ES-I3 (cell line): ENCODE results near the gene HAP1.
A peak's percentile ranks its signal among the peaks of the same experiment; 100 is the strongest.
"Not testable (repeated sequence)": the region's sequence is repeated elsewhere in the genome, so short reads cannot be mapped to it uniquely, and the experiment has no call there.

ENCODE experiments used
- H3K36me3 ChIP-seq: 2 replicates; pipeline ENCODE4 v1.6.1; 2013; ENCODE audit warnings: mild to moderate bottlenecking, low read length, control low read depth, moderate library complexity; ENCODE audit not compliant: insufficient read depth
- H3K4me1 ChIP-seq: 2 replicates; pipeline ENCODE4 v1.6.1; 2013; ENCODE audit warnings: mild to moderate bottlenecking, control low read depth, low read length; ENCODE audit not compliant: insufficient read depth
- H3K9ac ChIP-seq: 2 replicates; pipeline ENCODE4 v1.6.1; 2013; ENCODE audit warnings: low read depth, mild to moderate bottlenecking, low read length, moderate library complexity
- H3K9me3 ChIP-seq: 2 replicates; pipeline ENCODE4 v1.6.1; 2013; ENCODE audit warnings: mild to moderate bottlenecking, low read length, moderate library complexity; ENCODE audit not compliant: control insufficient read depth, insufficient read depth

Gene HAP1

GRCh38 chr17:41697122-41697962 lies 37.1 kb downstream of the HAP1 start:
- H3K9me3 ChIP-seq: no peaks in the 10 kb centered on the region
- 0 out of 2 replicates have a peak, but pooled peaks cover 11% of the 10 kb centered on the region for H3K36me3 ChIP-seq
- peaks cover 5% of the 10 kb centered on the region; the same call in 1 of the 2 replicates for H3K4me1 ChIP-seq
- H3K9ac ChIP-seq: no peak overlapping the region

DNA sequence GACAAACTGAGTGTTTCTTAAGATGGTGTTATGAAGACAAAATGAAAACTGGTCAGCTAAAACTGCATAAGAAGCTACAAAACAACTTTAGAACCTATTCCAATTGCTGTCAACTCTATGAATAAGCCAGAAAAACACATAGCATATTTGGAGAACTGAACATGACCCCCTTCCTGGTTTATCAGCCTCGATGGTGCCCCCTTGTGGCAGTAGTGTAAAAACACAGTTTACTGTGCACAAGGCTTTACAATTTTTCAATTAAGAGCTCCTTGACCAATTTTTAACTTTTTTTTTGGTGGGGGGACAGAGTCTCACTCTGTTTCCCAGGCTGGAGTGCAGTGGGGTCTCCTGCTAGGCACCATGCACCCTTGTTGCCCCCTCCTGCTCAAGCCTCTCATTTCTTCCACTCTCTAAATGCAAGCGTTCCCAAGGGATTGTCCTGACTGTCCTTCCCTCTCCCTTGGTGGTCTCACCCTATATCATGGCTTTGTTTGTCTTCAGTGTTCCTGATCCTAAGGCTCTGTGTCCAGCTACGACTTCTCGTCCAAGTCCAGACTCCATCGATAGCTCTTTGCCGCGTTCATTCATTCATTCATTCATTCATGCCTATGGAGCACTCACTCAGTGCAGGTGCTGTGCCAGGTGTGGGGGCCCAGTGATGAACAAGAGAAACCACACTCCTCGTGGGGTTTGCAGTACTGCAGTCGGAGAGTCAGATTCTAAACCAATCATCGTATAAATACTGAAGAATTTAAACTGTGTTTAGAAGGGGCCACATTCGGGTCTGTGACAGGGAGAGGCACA lies 38.3 kb downstream of the HAP1 start:
- Histone ChIP-seq H3K4me1 (peaks cover 5% of the 10 kb centered on the region; the same call in 1 of the 2 replicates), H3K36me3 (peaks cover 18% of the 10 kb centered on the region), H3K9me3 (no peaks in the 10 kb centered on the region), H3K9ac (no peak overlapping the region)

DNA sequence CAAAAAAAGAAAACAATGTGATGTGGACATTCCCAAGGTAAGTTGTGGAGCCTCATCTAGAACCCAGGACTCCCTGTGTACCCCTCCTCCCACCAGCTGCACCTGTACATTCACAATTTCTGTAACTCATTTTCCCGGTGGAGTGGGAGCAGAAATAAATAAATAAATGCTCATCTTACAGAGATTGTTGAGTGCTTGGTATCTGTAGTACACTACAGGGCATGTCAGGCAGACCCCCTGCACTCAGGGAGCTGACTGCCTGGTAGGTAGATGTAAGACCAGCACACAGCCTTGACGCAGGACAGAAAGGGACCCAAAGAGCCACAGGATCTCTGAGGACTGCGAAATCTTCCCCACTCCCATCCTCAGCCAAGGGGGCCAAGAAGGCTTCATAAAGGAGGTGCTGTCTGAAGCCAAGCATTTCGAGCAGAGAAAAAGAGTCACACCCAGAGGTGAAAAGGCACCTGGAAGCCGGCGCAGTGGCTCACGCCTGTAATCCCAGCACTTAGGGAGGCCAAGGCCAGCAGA lies 39.2 kb downstream of the HAP1 start:
- Histone ChIP-seq H3K4me1 (peaks cover 5% of the 10 kb centered on the region; the same call in 1 of the 2 replicates), H3K36me3 (peaks cover 27% of the 10 kb centered on the region)

GRCh38 chr17:41692722-41693521 lies 41.5 kb downstream of the HAP1 start:
- Histone ChIP-seq H3K9ac (no peak overlapping the region), H3K4me1 (peaks cover 5% of the 10 kb centered on the region; the same call in 1 of the 2 replicates), H3K9me3 (no peaks in the 10 kb centered on the region), H3K36me3 (peaks cover 34% of the 10 kb centered on the region)

More for the DNA sequence above, 39.2 kb downstream of the HAP1 start:
- Histone ChIP-seq H3K9me3 (no peaks in the 10 kb centered on the region), H3K9ac (no peak overlapping the region)

GRCh38 chr17:41691031-41691777 lies 43.2 kb downstream of the HAP1 start:
- no peak overlapping the region for H3K9ac ChIP-seq

DNA sequence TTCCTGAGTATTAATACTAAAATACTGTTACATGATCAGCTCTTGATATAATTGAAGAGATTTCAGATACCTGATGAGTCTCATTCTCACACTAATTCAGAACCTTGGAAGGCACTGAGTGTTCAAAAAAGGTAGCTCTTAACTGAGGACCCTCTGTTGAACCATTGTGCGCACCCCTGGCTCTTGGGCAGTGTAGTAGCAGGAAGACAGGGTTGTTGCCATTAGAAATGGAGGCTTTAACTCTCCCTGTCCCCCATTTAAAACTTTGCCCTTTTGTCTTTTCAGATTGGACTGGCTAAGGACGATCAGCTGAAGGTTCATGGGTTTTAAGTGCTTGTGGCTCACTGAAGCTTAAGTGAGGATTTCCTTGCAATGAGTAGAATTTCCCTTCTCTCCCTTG lies 43.9 kb downstream of the HAP1 start:
- H3K4me1 ChIP-seq: no peaks in the 10 kb centered on the region
- peaks cover 34% of the 10 kb centered on the region for H3K36me3 ChIP-seq
- peak overlapping the region; percentile 72; the same call in 1 of the 2 replicates for H3K9ac ChIP-seq
- no peaks in the 10 kb centered on the region for H3K9me3 ChIP-seq

More at GRCh38 chr17:41691031-41691777, 43.2 kb downstream of the HAP1 start:
- peaks cover 5% of the 10 kb centered on the region; the same call in 1 of the 2 replicates for H3K4me1 ChIP-seq
- peaks cover 34% of the 10 kb centered on the region for H3K36me3 ChIP-seq
- H3K9me3 ChIP-seq: no peaks in the 10 kb centered on the region

GRCh38 chr17:41689497-41690299 lies 44.7 kb downstream of the HAP1 start:
- peak overlapping the region; percentile 72 for H3K9ac ChIP-seq
- H3K36me3 ChIP-seq: peaks cover 34% of the 10 kb centered on the region
- H3K9me3 ChIP-seq: no peaks in the 10 kb centered on the region
- no peaks in the 10 kb centered on the region for H3K4me1 ChIP-seq

- H3K36me3 ChIP-seq: peaks cover 31% of the 10 kb centered on the region
- H3K9ac ChIP-seq: peak within 1 kb of the TSS; percentile 79
- no peaks in the 10 kb centered on the region for H3K9me3 ChIP-seq
- H3K4me1 ChIP-seq: no peaks in the 10 kb centered on the region
Measured at GRCh38 chr17:41688641-41689496, 45.6 kb downstream of the HAP1 start, which contains the start of gene EIF1. TSS of gene EIF1 (plus strand) at chr17:41688885. CDS start at chr17:41689039, 154 bp downstream.

- Histone ChIP-seq H3K9me3 (no peaks in the 10 kb centered on the region), H3K9ac (peak overlapping the region; percentile 79), H3K36me3 (peaks cover 28% of the 10 kb centered on the region), H3K4me1 (peaks cover 6% of the 10 kb centered on the region; the same call in 1 of the 2 replicates)
Measured at GRCh38 chr17:41687828-41688640, 46.4 kb downstream of the HAP1 start.

- H3K4me1 ChIP-seq: peaks cover 6% of the 10 kb centered on the region; the same call in 1 of the 2 replicates
- no peaks in the 10 kb centered on the region for H3K9me3 ChIP-seq
- no peak overlapping the region for H3K9ac ChIP-seq
- H3K36me3 ChIP-seq: peaks cover 18% of the 10 kb centered on the region
Measured at GRCh38 chr17:41686281-41686680, 48.2 kb downstream of the HAP1 start.

DNA sequence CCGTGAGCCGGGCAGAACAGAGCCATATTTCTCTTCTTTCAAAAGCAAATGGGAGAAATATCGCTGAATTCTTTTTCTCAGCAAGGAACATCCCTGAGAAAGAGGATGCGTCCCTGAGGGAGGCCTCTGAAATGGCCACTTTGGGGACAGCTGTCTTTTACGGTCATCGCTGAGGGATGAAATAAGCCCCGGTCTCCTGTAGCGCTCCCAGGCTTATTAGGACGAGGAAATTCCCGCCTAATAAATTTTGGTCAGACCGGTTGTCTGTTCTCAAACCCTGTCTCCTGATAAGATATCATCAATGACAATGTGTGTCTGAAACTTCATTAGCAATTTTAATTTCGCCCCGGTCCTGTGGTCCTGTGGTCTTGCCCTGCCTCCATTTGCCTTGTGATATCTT lies 48.7 kb downstream of the HAP1 start:
- not testable (repeated sequence) for H3K9ac ChIP-seq, H3K4me1 ChIP-seq, H3K9me3 ChIP-seq
- peaks cover 13% of the 10 kb centered on the region for H3K36me3 ChIP-seq
